ENCODE data around the gene LRRC51.

LRRC51 gene

GRCh38 chr11:72048766-72049460 is 31.7 kb upstream of the LRRC51 start:
- peak overlapping the region; percentile 30 for H3K56ac ChIP-seq (ENCODE audit: low read length)
- WGBS (ENCODE audit: extremely low coverage, insufficient coverage, low lambda C conversion rate): no CpG with 5 or more reads among the region's 3 CpGs
- no peak overlapping the region for H3K4ac ChIP-seq (ENCODE audit: low read depth, low read length)
- no peaks in the 10 kb centered on the region for H3K36me3 ChIP-seq (ENCODE audit: control insufficient read depth, insufficient read depth, low read length)
- no peak overlapping the region for H3K4me3 ChIP-seq (ENCODE audit: low read length)
- H3K27ac ChIP-seq (ENCODE audit: low read depth, low read length): no peak overlapping the region
- peaks cover 10% of the 10 kb centered on the region for H3K79me1 ChIP-seq (ENCODE audit: low read length)
- no peaks in the 10 kb centered on the region for H3K27me3 ChIP-seq (ENCODE audit: insufficient read depth, low read length, poor library complexity)
- H2BK15ac ChIP-seq (replicated peaks; ENCODE audit: low read depth): no peak overlapping the region
- H3K4me2 ChIP-seq (ENCODE audit: low read length): no peak overlapping the region
- H3K9ac ChIP-seq (ENCODE audit: low read length): no peak overlapping the region
- no peak overlapping the region for H2BK5ac ChIP-seq (ENCODE audit: low read length)
- H4K8ac ChIP-seq (ENCODE audit: low read depth, low read length): no peak overlapping the region
- H3K18ac ChIP-seq (ENCODE audit: low read length): no peak overlapping the region
- H2AK5ac ChIP-seq (ENCODE audit: low read length): no peak overlapping the region
- no peaks in the 10 kb centered on the region for H3K4me1 ChIP-seq (ENCODE audit: control insufficient read depth, low read depth, low read length)
- H2BK120ac ChIP-seq (ENCODE audit: low read depth, low read length): no peak overlapping the region
- H4K5ac ChIP-seq (ENCODE audit: low read length): no peak overlapping the region
- peak; percentile 26 for DNase-seq
- peaks cover 2% of the 10 kb centered on the region for H3K79me2 ChIP-seq (ENCODE audit: control insufficient read depth, insufficient read depth, low read length)
- no peak overlapping the region for H3K23ac ChIP-seq (ENCODE audit: low read length)

GRCh38 chr11:72058416-72059034 is 22.1 kb upstream of the LRRC51 start:
- H3K4me1 ChIP-seq (ENCODE audit: control insufficient read depth, low read depth, low read length): no peaks in the 10 kb centered on the region
- no peak overlapping the region for H3K4ac ChIP-seq (ENCODE audit: low read depth, low read length)
- no peak overlapping the region for H2BK15ac ChIP-seq (replicated peaks; ENCODE audit: low read depth)
- no peak for DNase-seq
- no peak overlapping the region for H3K4me2 ChIP-seq (ENCODE audit: low read length)
- no peak overlapping the region for H3K27ac ChIP-seq (ENCODE audit: low read depth, low read length)
- H2BK5ac ChIP-seq (ENCODE audit: low read length): no peak overlapping the region
- H3K36me3 ChIP-seq (ENCODE audit: control insufficient read depth, insufficient read depth, low read length): no peaks in the 10 kb centered on the region
- no peak overlapping the region for H2BK120ac ChIP-seq (ENCODE audit: low read depth, low read length)
- no peak overlapping the region for H3K4me3 ChIP-seq (ENCODE audit: low read length)
- no peak overlapping the region for H3K9ac ChIP-seq (ENCODE audit: low read length)
- no peak overlapping the region for H4K5ac ChIP-seq (ENCODE audit: low read length)
- no peaks in the 10 kb centered on the region for H3K27me3 ChIP-seq (ENCODE audit: insufficient read depth, low read length, poor library complexity)
- no peak overlapping the region for H3K56ac ChIP-seq (ENCODE audit: low read length)
- no peak overlapping the region for H3K23ac ChIP-seq (ENCODE audit: low read length)
- 100% methylated on average over 1 of the region's 3 CpGs for WGBS (ENCODE audit: extremely low coverage, insufficient coverage, low lambda C conversion rate)
- no peak overlapping the region for H2AK5ac ChIP-seq (ENCODE audit: low read length)
- H3K79me1 ChIP-seq (ENCODE audit: low read length): peaks cover 3% of the 10 kb centered on the region
- H3K79me2 ChIP-seq (ENCODE audit: control insufficient read depth, insufficient read depth, low read length): no peaks in the 10 kb centered on the region
- no peak overlapping the region for H3K18ac ChIP-seq (ENCODE audit: low read length)
- H4K8ac ChIP-seq (ENCODE audit: low read depth, low read length): no peak overlapping the region

GRCh38 chr11:72061739-72062396 is 18.8 kb upstream of the LRRC51 start:
- Histone ChIP-seq H4K5ac (ENCODE audit: low read length) (no peak overlapping the region), H2AK5ac (ENCODE audit: low read length) (no peak overlapping the region), H3K4me3 (ENCODE audit: low read length) (no peak overlapping the region), H3K23ac (ENCODE audit: low read length) (no peak overlapping the region), H2BK120ac (ENCODE audit: low read depth, low read length) (no peak overlapping the region), H2BK5ac (ENCODE audit: low read length) (no peak overlapping the region), H3K4ac (ENCODE audit: low read depth, low read length) (no peak overlapping the region), H3K79me2 (ENCODE audit: control insufficient read depth, insufficient read depth, low read length) (peaks cover 1% of the 10 kb centered on the region), H3K18ac (ENCODE audit: low read length) (no peak overlapping the region), H3K36me3 (ENCODE audit: control insufficient read depth, insufficient read depth, low read length) (no peaks in the 10 kb centered on the region), H3K27me3 (ENCODE audit: insufficient read depth, low read length, poor library complexity) (no peaks in the 10 kb centered on the region), H3K4me2 (ENCODE audit: low read length) (no peak overlapping the region), H3K4me1 (ENCODE audit: control insufficient read depth, low read depth, low read length) (peaks cover 6% of the 10 kb centered on the region), H3K27ac (ENCODE audit: low read depth, low read length) (no peak overlapping the region), H2BK15ac (replicated peaks; ENCODE audit: low read depth) (no peak overlapping the region), H4K8ac (ENCODE audit: low read depth, low read length) (no peak overlapping the region), H3K56ac (ENCODE audit: low read length) (no peak overlapping the region), H3K9ac (ENCODE audit: low read length) (no peak overlapping the region), H3K79me1 (ENCODE audit: low read length) (peaks cover 11% of the 10 kb centered on the region)
- no peak for DNase-seq
- no CpG with 5 or more reads among the region's 5 CpGs for WGBS (ENCODE audit: extremely low coverage, insufficient coverage, low lambda C conversion rate)

GRCh38 chr11:72066855-72067254 is 13.8 kb upstream of the LRRC51 start:
- H3K9ac ChIP-seq (ENCODE audit: low read length): no peak overlapping the region
- peaks cover 14% of the 10 kb centered on the region for H3K4me1 ChIP-seq (ENCODE audit: control insufficient read depth, low read depth, low read length)
- H2BK120ac ChIP-seq (ENCODE audit: low read depth, low read length): no peak overlapping the region
- H3K4me3 ChIP-seq (ENCODE audit: low read length): no peak overlapping the region
- H3K79me1 ChIP-seq (ENCODE audit: low read length): peaks cover 12% of the 10 kb centered on the region
- no peak overlapping the region for H3K56ac ChIP-seq (ENCODE audit: low read length)
- no peak for DNase-seq
- no peak overlapping the region for H4K8ac ChIP-seq (ENCODE audit: low read depth, low read length)
- no peak overlapping the region for H3K18ac ChIP-seq (ENCODE audit: low read length)
- H3K4me2 ChIP-seq (ENCODE audit: low read length): no peak overlapping the region
- no peaks in the 10 kb centered on the region for H3K27me3 ChIP-seq (ENCODE audit: insufficient read depth, low read length, poor library complexity)
- H3K4ac ChIP-seq (ENCODE audit: low read depth, low read length): no peak overlapping the region
- H2AK5ac ChIP-seq (ENCODE audit: low read length): no peak overlapping the region
- no peak overlapping the region for H4K5ac ChIP-seq (ENCODE audit: low read length)
- H3K36me3 ChIP-seq (ENCODE audit: control insufficient read depth, insufficient read depth, low read length): no peaks in the 10 kb centered on the region
- H3K27ac ChIP-seq (ENCODE audit: low read depth, low read length): no peak overlapping the region
- H2BK5ac ChIP-seq (ENCODE audit: low read length): no peak overlapping the region
- H2BK15ac ChIP-seq (replicated peaks; ENCODE audit: low read depth): no peak overlapping the region
- H3K23ac ChIP-seq (ENCODE audit: low read length): no peak overlapping the region
- peaks cover 14% of the 10 kb centered on the region for H3K79me2 ChIP-seq (ENCODE audit: control insufficient read depth, insufficient read depth, low read length)

GRCh38 chr11:72067266-72067665 is 13.4 kb upstream of the LRRC51 start:
- no peak for DNase-seq
- no peak overlapping the region for H3K56ac ChIP-seq (ENCODE audit: low read length)
- H2AK5ac ChIP-seq (ENCODE audit: low read length): no peak overlapping the region
- no peak overlapping the region for H3K4me2 ChIP-seq (ENCODE audit: low read length)
- peaks cover 14% of the 10 kb centered on the region for H3K79me1 ChIP-seq (ENCODE audit: low read length)
- H3K23ac ChIP-seq (ENCODE audit: low read length): no peak overlapping the region
- no peak overlapping the region for H2BK15ac ChIP-seq (replicated peaks; ENCODE audit: low read depth)
- H3K4me3 ChIP-seq (ENCODE audit: low read length): no peak overlapping the region
- no peak overlapping the region for H2BK5ac ChIP-seq (ENCODE audit: low read length)
- H3K36me3 ChIP-seq (ENCODE audit: control insufficient read depth, insufficient read depth, low read length): no peaks in the 10 kb centered on the region
- H3K18ac ChIP-seq (ENCODE audit: low read length): no peak overlapping the region
- peaks cover 18% of the 10 kb centered on the region for H3K79me2 ChIP-seq (ENCODE audit: control insufficient read depth, insufficient read depth, low read length)
- H2BK120ac ChIP-seq (ENCODE audit: low read depth, low read length): no peak overlapping the region
- H3K9ac ChIP-seq (ENCODE audit: low read length): no peak overlapping the region
- H3K27me3 ChIP-seq (ENCODE audit: insufficient read depth, low read length, poor library complexity): no peaks in the 10 kb centered on the region
- peaks cover 17% of the 10 kb centered on the region for H3K4me1 ChIP-seq (ENCODE audit: control insufficient read depth, low read depth, low read length)
- no peak overlapping the region for H4K8ac ChIP-seq (ENCODE audit: low read depth, low read length)
- H3K4ac ChIP-seq (ENCODE audit: low read depth, low read length): no peak overlapping the region
- no peak overlapping the region for H4K5ac ChIP-seq (ENCODE audit: low read length)
- no peak overlapping the region for H3K27ac ChIP-seq (ENCODE audit: low read depth, low read length)
